GM19240 (cell line): Measurements from ENCODE around the gene ZNF492.
"Not testable (repeated sequence)": the region's sequence is repeated elsewhere in the genome, so short reads cannot be mapped to it uniquely, and the experiment has no call there.

ENCODE experiments used
- DNase-seq: peaks from one replicate; pipeline ENCODE4 v3.0.0; 2011; ENCODE audit warnings: low spot score; ENCODE audit not compliant: insufficient read length

ZNF492 gene

DNA sequence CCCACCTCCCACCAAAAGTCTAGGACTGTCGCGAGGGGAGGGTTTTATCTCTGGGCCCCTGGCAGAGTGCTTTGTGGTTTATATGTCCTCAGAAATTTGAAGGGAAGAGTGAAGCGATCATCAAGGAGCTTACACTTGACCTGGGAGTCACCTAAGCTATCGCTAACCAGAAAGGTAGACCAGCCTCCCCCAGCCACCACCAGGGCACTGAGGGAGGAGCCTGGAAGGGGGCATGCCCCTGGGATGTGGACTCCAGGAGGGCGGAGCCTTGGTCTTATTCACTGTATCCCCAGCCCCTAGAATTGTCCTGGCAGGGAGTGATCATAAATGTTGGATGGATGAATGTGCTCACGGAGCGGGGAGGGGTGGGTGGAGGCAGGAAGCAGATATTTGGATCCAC is 16.9 kb upstream of the ZNF492 start:
- not testable (repeated sequence) for DNase-seq

DNA sequence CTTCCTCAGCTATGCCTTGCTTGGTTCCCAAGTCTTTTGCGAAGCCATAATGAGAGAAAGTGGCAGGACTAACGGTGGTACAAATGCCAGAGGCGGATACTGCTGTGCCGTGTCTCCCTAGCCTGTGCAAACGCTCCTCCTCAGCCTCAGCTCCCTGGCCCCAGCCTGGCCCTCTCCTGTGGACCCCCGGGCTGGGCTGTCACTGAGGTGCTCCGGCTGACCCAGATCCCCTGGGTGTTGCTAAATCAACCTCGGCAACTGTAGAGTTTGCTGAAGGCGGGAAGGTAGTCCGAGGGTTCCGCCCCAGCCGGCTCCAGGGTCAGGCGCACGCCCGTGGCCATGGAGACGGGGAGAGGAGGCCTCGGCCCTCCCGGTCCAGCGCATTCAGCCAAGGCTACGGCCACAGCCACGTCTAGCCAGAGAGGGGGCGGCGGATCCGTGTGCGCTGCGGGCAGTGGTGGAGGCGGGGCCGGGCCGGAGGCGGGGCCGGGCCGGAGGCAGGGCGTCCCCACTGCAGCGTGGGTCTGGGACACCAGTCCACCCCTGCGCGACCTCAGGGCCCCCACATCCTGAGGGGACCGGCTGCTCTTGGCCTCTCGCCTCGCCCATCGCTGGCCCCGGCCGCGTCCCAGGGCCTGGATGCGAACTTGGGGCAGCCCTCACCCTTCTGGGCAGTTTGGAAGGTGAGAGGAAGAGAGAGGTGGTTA is 16.4 kb upstream of the ZNF492 start:
- no peak for DNase-seq

DNA sequence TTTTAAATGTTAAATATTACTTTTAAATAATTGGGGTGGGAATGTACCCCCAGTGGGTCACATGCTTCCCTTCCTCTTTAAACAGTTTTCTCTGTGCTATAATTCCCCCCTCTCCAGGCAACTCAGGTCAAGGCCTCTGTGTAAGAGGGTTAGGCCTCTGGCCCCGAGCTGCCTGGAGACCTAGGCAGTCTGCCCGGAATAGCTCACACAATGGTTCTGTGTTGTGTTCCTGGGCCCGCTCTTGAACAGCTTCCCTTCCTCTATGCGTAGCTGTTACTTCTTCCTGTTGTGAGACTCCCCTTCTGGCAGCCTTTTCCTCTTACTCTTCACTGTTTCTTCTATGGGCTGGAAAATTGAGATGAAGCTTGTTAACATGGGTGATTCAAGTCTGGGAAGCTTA is 14.8 kb upstream of the ZNF492 start:
- no peak for DNase-seq

DNA sequence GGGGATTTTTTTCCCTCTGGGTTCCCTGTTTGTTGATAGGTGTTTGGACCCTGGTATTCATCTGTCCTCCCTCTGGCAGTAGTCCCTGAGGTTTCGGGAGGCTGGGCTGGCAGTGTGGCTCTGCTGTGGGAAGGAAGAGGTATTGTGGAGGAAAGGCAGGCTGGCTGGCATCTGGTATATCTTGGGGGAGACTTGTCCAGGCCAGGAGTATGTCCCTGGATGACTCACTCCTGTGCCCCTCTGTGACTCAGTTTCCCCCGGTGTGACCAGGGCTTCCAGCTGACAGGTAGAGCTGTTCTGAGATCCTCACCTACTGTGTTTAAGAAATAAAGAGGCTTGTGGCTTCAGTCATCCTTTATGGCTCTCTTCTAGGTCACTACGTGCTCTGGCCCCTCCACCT is 14.2 kb upstream of the ZNF492 start:
- DNase-seq = no peak

DNA sequence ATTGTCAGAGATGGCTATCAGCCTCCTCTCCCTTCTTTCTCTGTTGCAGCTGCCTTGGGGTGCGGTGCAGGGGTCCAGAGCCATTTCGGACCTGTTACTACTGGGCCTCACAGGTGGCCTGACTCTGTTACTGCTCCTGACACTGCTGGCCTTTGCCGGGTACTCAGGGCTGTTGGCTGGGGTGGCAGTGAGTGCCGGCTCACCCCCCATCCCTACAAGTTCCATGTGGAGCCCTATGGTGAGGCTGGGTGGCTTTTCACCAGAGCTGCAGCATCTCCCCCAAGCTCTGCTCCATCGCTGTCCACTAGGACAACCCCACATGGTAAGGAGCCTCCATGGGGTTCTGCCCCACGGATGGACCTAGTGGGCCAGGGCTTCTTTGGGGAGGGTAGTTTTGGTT is 13.7 kb upstream of the ZNF492 start:
- DNase-seq = no peak

DNA sequence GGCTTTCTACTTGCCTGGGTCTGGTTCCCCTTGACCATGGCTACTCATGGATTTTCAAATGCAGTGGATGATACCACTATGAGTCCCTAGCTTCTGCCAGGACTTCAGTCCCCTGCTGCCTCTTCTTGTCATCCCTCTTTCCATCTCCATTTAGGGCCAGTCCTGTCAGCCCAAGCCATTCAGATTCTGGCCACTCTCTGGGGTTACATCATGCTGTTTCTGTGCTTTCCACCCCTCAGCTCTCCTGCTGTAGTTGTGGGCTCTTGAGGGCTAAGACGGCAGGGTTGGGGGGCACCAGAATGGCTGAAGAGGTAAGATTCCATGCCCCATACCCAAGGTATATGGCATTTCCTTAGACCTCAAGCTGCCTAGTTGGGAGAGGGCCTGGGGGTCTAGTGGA is 13.2 kb upstream of the ZNF492 start:
- DNase-seq = no peak

DNA sequence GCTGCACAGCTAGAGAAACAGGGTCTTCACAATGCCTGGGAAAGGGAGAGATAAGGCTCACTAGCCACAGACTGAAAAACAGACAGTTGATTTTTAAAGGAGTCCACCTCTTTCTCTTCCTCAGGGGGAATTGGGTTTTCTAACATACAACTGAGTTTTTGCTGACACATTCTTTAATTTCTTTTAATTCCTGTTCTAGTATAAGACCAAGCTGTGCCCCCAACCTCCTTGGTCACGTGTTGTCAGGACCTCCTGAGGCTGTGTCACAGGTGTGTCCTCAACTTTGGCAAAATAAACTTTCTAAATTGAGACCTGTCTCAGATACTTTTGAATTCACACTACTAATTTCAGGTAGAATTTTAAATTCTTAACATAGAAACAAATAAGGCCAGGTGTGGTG is 12.1 kb upstream of the ZNF492 start:
- DNase-seq = no peak

DNA sequence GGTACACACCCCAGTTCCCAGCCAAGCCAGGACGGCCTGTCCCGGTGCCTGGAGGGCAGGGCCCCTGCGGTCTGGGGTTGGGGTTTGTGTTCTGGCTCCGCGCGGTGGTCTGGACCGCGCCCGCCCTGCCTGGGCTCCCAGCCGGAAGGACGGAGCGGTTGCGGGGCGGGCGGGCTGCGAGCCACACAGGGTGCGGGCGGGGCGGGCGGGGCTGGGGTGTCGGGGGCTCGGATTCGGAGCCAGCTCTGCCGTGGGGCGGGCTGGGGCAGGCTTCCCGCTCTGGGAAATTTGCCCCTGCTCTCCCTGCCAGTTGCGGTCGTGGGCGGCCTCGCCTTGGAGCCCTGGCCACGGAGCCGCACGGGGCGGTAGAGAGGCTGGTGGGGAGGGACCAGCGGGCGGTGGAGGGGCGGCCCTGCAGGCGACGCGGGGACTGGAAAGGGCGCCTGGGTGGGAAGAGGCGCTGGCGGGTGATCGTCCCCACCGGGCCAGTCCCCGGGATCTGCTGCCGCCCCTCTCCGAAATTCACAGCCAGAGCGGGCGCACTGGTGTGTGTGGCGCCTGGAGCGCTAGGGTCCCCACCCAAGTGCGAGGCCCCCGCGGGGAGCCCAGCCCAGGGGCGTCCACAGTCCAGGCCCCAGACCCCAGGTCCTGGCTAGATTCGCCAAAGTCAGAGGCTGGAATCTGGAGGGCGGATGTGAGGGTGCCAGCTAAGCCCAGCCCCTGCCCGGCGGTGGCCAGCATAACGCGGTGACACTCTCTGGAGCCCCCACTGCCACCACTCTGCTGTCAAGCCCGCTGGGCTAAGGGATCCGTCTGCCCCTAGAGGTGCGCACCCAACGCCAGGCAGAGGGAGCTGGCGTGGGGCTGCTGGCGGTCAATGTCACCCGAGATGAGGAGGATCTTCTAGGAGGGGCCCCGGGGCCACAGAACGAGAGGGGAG is 11.0 kb upstream of the ZNF492 start:
- no peak for DNase-seq

DNA sequence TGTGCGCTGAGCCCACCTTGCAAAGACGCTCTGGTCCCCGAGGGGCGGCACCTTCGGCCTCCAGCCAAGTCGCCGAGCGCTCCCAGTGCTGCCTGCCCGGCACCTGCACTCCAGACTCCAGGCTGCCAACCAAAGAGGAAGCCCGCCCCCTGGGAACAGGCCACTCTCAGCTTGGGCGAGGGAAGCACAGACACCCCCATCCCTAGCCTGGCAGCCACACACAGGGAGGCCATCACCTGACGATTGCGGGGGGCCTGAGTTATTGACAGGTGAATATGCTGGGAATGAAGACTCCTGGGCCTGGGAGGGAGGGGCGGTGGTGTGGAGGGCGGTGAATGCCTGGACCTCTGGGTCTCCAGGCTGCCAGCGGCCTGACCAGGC is 10.3 kb upstream of the ZNF492 start:
- no peak for DNase-seq

DNA sequence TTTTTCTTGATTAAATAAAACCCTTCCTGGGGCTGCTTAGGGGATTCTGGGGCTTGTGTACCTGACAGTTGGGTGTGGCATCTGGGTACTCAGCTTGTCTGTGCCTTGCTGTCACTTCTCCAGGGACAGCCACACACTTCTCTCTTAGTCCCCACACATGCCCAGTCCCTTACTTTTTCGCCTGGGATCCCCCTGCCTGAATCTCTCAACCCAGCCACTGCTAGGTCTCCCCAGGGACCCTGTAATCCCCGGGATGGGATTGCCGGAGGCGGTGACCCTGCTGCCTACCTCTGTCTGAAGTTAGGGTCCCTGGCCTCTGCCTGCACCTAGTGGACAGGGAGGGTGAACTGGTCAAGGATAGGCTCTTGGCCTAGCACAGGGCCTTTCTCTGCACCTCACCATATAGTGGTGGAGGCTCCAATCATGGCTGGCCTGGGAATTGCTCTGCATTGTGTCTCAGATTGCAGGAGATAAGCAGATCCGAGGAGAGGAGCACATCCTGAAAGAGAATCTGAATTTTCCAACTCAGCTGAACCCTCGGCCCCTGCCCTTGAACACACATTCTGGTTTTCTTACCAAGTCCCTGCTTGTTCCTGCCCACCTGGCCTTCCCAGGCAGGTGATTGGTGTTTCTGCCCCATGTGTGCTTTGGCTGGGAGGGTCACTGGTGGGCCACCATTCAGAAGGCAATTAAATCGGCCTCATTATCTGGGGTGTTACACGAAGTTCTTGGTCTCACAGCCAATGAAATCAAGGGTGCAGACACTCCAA is 8.7 kb upstream of the ZNF492 start:
- DNase-seq = no peak

DNA sequence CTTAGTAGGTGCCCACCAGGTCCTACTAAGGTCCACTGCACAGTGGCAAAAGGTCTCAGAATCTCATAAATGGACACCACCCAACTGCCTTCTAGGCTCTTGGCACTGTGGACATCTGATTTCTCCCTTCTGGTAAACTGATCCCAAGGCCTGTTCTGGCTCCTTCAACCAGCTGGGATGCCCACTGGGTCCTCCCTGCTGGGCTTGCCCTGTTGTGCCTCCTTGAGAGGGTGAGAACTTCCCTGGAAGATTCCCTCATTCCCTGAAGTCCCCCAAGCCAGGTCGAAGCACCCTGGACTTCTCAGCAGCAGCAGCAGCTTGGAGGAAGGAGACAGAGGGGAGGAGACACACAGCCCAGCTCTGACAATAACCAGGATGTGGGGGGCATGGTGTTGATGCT is 6.6 kb upstream of the ZNF492 start:
- DNase-seq = no peak

DNA sequence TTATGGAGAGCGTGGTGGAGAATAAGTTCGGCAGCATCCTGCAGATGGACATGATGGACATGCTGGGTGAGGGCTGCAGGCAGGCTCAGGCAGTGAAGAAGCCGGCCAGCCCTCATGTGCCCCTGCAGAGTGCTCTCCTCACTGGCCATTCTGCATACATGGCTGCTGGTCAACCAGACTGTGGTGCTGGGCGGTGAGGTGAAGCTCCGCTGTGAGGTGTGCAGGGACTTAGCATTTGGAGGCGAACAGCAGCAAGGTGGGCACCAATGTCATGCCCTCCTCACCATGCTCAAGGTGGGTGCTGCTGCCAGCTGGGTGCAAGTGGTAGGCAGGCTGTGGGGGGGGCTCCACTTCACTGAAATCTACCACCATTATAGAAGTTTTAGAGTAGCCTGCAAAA is 5.7 kb upstream of the ZNF492 start:
- no peak for DNase-seq

DNA sequence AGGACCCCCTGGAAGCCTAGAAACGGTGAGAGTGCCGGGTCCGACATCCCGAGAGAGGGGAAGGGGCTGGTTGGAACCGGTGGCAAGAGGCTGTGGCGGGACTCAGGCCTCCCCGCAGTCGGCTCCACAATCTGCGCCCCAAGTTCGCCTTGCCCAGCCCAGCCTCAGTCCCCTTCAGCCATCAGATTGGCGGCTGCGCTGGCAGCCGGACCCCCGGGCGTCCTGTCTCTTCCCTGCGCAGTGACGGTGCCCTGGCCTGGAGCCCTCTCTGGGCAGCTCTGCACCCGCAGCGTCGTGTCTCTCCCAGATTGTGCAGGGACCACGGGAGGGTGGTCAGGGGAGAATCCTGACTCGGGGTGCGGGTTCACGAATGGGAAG is 315 bp downstream of the ZNF492 start:
- DNase-seq = no peak

DNA sequence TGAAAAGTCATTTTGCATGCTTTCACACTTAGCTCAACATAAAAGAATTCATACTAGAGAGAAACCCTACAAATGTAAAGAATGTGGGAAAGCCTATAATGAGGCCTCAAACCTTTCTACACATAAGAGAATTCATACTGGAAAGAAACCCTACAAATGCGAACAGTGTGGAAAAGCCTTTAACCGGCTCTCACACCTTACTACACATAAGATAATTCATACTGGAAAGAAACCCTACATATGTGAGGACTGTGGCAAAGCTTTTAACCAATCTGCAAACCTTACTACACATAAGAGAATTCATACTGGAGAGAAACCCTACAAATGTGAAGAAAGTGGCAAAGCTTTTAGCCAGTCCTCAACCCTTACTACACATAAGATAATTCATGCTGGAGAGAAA is 51.4 kb downstream of the ZNF492 start:
- DNase-seq = not testable (repeated sequence)

DNA sequence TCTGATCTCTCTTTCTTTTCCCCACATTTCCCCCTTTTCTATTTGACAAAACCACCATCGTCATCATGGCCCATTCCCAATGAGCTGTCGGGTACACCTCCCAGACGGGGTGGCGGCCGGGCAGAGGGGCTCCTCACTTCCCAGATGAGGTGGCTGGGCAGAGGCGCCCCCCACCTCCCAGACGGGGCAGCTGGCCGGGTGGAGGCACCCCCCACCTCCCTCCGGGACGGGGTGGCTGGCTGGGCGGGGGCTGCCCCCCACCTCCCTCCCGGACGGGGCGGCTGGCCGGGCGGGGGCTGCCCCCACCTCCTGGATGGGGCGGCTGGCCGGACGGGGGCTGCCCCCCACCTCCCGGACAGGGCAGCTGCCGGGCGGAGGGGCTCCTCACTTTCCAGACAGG is 68.5 kb downstream of the ZNF492 start:
- not testable (repeated sequence) for DNase-seq

DNA sequence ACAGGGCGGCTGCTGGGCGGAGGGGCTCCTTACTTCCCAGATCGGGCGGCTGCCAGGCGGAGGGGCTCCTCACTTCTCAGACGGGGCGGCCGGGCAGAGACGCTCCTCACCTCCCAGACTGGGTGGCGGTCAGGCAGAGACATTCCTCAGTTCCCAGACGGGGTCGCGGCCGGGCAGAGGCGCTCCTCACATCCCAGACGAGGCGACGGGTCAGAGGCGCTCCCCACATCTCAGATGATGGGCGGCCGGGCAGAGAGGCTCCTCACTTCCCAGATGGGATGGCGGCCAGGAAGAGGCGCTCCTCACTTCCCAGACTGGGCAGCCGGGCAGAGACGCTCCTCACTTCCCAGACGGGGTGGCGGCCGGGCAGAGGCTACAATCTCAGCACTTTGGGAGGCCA is 69.0 kb downstream of the ZNF492 start:
- not testable (repeated sequence) for DNase-seq

DNA sequence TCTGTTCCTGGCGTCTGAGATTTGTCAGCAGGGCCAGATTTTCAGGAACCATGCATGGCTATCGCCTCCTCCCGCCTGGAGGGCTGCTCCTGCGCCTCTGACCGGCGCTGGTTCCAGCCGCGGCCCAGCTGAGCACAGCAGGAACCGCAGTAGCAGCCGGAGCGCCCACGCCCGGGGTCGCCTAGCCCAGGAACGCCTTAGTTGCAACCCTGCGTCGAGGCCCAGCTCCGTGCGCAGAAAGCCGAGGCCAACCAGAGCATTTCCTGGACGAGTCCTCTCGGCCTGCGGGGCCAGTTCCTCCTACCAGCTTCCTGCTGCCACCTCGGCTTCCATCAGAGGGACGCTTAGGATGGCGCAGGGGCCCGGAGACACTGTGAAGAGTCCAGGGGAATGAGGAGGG is 74.9 kb downstream of the ZNF492 start:
- DNase-seq = no peak
